ENCODE measurements around the gene OR5B17. TPM values are rescaled to one million over a fixed set of nuclear protein-coding genes. Genes with fewer than 3 reads are reported as not detected.

The OR5B17 gene
- total RNA-seq, 1 donor from 2014 or later: not detected

DNA sequence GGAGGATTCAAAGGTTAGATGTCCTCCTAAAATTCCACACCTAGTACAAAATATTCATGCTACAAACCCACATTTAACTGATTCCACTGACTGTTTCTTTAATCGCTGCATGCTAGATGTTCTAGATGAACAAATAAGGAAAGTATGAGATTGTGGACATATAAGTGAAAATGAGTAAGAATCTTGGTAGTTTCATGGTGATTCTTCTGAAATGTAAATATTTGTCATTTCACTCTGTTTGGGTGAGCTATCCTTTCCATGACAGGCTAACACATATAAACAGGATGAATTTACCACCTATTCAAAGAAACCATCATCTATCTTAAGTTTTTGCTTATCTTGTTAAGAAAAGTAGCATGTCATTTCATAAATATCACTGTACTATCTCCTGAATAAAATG lies 33.0 kb upstream of the OR5B17 start:
- TF ChIP-seq, protein P1, sequence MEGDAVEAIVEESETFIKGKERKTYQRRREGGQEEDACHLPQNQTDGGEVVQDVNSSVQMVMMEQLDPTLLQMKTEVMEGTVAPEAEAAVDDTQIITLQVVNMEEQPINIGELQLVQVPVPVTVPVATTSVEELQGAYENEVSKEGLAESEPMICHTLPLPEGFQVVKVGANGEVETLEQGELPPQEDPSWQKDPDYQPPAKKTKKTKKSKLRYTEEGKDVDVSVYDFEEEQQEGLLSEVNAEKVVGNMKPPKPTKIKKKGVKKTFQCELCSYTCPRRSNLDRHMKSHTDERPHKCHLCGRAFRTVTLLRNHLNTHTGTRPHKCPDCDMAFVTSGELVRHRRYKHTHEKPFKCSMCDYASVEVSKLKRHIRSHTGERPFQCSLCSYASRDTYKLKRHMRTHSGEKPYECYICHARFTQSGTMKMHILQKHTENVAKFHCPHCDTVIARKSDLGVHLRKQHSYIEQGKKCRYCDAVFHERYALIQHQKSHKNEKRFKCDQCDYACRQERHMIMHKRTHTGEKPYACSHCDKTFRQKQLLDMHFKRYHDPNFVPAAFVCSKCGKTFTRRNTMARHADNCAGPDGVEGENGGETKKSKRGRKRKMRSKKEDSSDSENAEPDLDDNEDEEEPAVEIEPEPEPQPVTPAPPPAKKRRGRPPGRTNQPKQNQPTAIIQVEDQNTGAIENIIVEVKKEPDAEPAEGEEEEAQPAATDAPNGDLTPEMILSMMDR (IDR thresholded peaks at IDR 0.05): no peak
- DNase-seq: no peak
- H3K27ac ChIP-seq: no peak overlapping the region

DNA sequence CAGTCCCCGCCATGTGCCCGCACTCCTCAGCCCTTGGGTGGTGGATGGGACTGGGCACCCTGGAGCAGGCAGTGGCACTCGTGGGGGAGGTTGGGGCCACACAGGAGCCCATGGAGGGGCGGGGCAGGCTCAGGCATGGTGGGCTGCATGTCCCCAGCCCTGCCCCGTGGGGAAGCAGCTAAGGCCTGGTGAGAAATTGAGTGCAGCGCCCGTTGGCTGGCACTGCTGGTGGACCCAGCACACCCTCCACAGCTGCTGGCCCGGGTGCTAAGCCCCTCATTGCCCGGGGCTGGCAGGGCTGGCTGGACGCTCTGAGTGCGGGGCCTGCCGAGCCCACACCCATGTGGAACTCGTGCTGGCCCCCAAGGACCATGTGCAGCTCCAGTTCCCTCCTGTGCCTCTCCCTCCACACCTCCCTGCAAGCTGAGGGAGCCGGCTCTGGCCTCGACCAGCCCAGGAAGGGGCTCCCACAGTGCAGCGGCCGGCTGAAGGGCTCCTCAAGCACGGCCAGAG lies 31.7 kb upstream of the OR5B17 start:
- Histone ChIP-seq H3K27ac (no peak overlapping the region), H3K9me3 (no peaks in the 10 kb centered on the region), H3K4me1 (no peaks in the 10 kb centered on the region), H3K4me3 (no peak overlapping the region), H3K36me3 (no peaks in the 10 kb centered on the region), H3K27me3 (no peaks in the 10 kb centered on the region)
- ATAC-seq: no peak
- TF ChIP-seq, protein P1 (IDR thresholded peaks at IDR 0.05): no peak
- DNase-seq: peak; percentile 56
- intact Hi-C loops (cut with DNase I): no loop called here

More for the DNA sequence above, 33.0 kb upstream of the OR5B17 start:
- Histone ChIP-seq H3K36me3 (no peaks in the 10 kb centered on the region), H3K27me3 (no peaks in the 10 kb centered on the region), H3K9me3 (no peaks in the 10 kb centered on the region), H3K4me1 (no peaks in the 10 kb centered on the region), H3K4me3 (no peak overlapping the region)
- intact Hi-C loops (cut with DNase I): no loop called here
- ATAC-seq: no peak

DNA sequence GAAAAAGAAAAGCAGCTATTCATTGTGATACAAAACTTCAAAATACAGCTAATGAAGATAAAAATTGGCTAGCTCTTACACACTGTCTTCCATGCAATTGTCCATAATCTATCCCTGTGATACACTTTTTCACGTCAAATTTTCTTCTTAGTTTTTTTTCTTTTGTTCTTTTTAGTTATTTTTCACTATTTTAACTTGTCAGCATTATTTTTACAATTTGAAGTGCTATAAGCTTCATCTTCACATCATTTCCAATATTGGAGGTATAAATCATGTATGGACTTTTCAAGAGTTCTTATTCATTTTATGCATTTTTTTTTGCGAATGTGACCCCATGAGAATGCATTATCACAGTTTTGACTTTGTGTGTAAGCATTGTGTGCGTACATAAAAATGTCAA lies 4.1 kb downstream of the OR5B17 start:
- TF ChIP-seq, protein P1 (IDR thresholded peaks at IDR 0.05): no peak

DNA sequence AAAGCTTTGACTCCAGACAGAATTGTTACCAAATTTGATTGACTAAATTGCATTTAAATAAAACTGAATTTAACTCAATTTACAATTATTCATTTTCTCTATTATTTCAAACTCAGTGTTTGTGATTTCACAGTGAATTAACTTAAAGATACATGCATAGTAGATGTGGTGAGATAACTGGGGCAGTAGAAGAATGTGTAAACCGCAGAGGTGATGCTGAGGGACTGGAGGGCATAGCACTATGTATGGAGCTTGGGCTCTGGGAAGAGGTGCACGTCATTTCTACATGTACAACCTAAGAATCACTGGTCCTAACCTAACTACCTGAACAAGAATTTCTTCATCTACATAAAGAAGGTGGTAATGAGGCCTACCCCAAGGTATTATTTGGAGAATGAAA lies 13.7 kb downstream of the OR5B17 start:
- TF ChIP-seq, protein P1 (IDR thresholded peaks at IDR 0.05): no peak
- ATAC-seq (no peak), DNase-seq (no peak)
- no peak overlapping the region for H3K27ac ChIP-seq
- intact Hi-C loops (cut with DNase I): no loop called here
- no peaks in the 10 kb centered on the region for H3K36me3 ChIP-seq
- no peaks in the 10 kb centered on the region for H3K9me3 ChIP-seq
- H3K27me3 ChIP-seq: no peaks in the 10 kb centered on the region
- H3K4me1 ChIP-seq: no peaks in the 10 kb centered on the region
- no peak overlapping the region for H3K4me3 ChIP-seq

More for the DNA sequence above, 4.1 kb downstream of the OR5B17 start:
- Histone ChIP-seq H3K27me3 (no peaks in the 10 kb centered on the region), H3K9me3 (no peaks in the 10 kb centered on the region), H3K36me3 (no peaks in the 10 kb centered on the region), H3K4me3 (no peak overlapping the region), H3K4me1 (no peaks in the 10 kb centered on the region), H3K27ac (no peak overlapping the region)
- no peak for ATAC-seq
- intact Hi-C loops (cut with DNase I): no loop called here
- no peak for DNase-seq

DNA sequence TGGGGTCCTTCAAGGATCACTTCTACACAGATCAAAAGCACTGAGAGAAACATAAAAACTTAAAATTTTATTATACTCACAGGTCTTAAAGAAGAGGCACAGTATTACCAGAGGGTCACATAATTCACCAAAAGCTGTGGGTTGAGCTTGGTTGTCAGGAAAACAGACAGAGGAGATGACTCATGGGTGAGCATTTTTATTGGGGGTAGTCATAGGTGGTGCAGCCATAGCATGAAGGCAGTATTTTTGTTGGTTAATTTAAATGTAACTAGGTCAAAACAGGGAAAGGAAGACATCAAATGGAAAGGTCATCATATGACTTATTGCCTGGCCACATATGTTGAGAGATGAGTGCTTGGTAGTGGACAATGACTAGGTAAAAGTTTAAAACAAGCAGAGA lies 24.2 kb downstream of the OR5B17 start:
- DNase-seq (no peak), ATAC-seq (no peak)
- no peaks in the 10 kb centered on the region for H3K9me3 ChIP-seq
- no peak overlapping the region for H3K27ac ChIP-seq
- intact Hi-C loops (cut with DNase I): no loop called here
- H3K4me1 ChIP-seq: no peaks in the 10 kb centered on the region
- H3K4me3 ChIP-seq: no peak overlapping the region
- TF ChIP-seq, protein P1 (IDR thresholded peaks at IDR 0.05): no peak
- no peaks in the 10 kb centered on the region for H3K36me3 ChIP-seq
- no peaks in the 10 kb centered on the region for H3K27me3 ChIP-seq

DNA sequence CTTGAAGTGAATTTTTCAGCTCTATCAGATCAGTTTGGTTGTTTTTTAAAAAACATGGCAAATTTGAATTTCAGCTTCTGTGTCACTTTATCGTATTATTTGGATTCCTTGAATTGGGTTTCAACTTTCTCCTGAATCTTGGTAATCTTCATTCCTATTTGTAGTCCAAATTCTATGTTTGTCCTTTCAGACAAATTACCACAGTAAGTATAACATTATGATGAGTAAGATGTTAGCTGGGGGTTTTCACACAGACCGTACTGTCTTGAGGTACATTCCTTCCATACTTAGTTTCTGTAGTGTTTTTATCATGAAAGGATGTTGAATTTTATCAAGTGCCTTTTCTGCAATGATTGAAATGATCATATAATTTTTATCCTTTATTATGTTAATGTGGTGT lies 28.0 kb downstream of the OR5B17 start:
- Histone ChIP-seq H3K4me3 (no peak overlapping the region), H3K9me3 (peaks cover 6% of the 10 kb centered on the region), H3K27ac (no peak overlapping the region), H3K36me3 (no peaks in the 10 kb centered on the region), H3K4me1 (no peaks in the 10 kb centered on the region), H3K27me3 (no peaks in the 10 kb centered on the region)
- TF ChIP-seq, protein P1 (IDR thresholded peaks at IDR 0.05): no peak
- ATAC-seq: no peak
- intact Hi-C loops (cut with DNase I): no loop called here
- no peak for DNase-seq
